H1 (cell line): ENCODE data around the gene WNT9B. TPM values are rescaled to one million over a fixed set of nuclear protein-coding genes. Genes with fewer than 3 reads are reported as not detected.

Source experiments
- CEBPB ChIP-seq: IDR thresholded peaks from 2 replicates; pipeline ENCODE4 v1.6.1; 2012; ENCODE audit warnings: low read depth, low read length
- FOSL1 ChIP-seq: IDR thresholded peaks from 2 replicates; pipeline ENCODE4 v1.6.1; 2011; ENCODE audit warnings: mild to moderate bottlenecking, low read depth, low read length, moderate library complexity; ENCODE audit not compliant: insufficient read depth
- JUND ChIP-seq: IDR thresholded peaks from 2 replicates; pipeline ENCODE4 v1.6.1; 2011; ENCODE audit warnings: mild to moderate bottlenecking, improper control_type of control experiment, low read length
- KDM5A ChIP-seq: fragments of 200-600 bp; IDR thresholded peaks from 2 replicates; pipeline ENCODE4 v1.7.1; 2012; ENCODE audit warnings: mild to moderate bottlenecking, low read length, inconsistent platforms, mixed read lengths
- NRF1 ChIP-seq: IDR thresholded peaks from 2 replicates; pipeline ENCODE4 v1.6.1; 2011; ENCODE audit warnings: mild to moderate bottlenecking, low read depth, low read length, improper control_type of control experiment
- RBBP5 ChIP-seq: IDR thresholded peaks from 2 replicates; pipeline ENCODE4 v1.7.1; 2012; ENCODE audit warnings: low read depth, mild to moderate bottlenecking, inconsistent platforms, low read length, moderate library complexity, borderline replicate concordance
- ZNF274 ChIP-seq: IDR thresholded peaks from 2 replicates; pipeline ENCODE4 v1.7.0; 2012; ENCODE audit warnings: low read length, borderline replicate concordance; ENCODE audit errors: extremely low read depth
- polyA plus RNA-seq, 7 experiments: library from polyadenylated mRNA; depleted of rRNA in 3 of 7; stranded (reverse) in 5 of 7; unstranded in 2 of 7; fragments of >200 nt in 5 of 7; fragments of 200-250 nt in 2 of 7; gene quantifications; 1 replicate in 5 of 7; 2 replicates in 1 of 7; 4 replicates in 1 of 7; pipeline versions ENCODE4 v1.2.1 to v1.2.3, GENCODE V29; 2011 to 2013; ENCODE audit warnings: missing spikeins in 2 of 7, mixed read lengths in 2 of 7
- total RNA-seq: library from RNA; stranded (reverse); fragmentation: NEBNext Ultra II Directional; extraction: Animal tissue kit (Norgen Biotek cat#: 25700); gene quantifications from 2 replicates; pipeline ENCODE4 v1.2.1, GENCODE V29; 2021
- TF ChIP-seq, protein P1 (sequence below): fragments of 300-600 bp; sonication (generic); IDR thresholded peaks from 2 replicates; pipeline ENCODE4 v1.7.1; 2012; ENCODE audit warnings: low read length, moderate library complexity, mild to moderate bottlenecking, inconsistent platforms; ENCODE audit not compliant: insufficient replicate concordance
- TF ChIP-seq, protein P2 (sequence below): IDR thresholded peaks from 2 replicates; pipeline ENCODE4 v1.6.1; 2011; ENCODE audit warnings: low read depth, mild to moderate bottlenecking, low read length; ENCODE audit not compliant: insufficient read depth

WNT9B gene
- total and polyA plus RNA-seq, 2 of the 8 experiments (the other 6 are each of a cell fraction or from before 2014, with no cell fraction given): 0.21 TPM; not detected in 1

DNA sequence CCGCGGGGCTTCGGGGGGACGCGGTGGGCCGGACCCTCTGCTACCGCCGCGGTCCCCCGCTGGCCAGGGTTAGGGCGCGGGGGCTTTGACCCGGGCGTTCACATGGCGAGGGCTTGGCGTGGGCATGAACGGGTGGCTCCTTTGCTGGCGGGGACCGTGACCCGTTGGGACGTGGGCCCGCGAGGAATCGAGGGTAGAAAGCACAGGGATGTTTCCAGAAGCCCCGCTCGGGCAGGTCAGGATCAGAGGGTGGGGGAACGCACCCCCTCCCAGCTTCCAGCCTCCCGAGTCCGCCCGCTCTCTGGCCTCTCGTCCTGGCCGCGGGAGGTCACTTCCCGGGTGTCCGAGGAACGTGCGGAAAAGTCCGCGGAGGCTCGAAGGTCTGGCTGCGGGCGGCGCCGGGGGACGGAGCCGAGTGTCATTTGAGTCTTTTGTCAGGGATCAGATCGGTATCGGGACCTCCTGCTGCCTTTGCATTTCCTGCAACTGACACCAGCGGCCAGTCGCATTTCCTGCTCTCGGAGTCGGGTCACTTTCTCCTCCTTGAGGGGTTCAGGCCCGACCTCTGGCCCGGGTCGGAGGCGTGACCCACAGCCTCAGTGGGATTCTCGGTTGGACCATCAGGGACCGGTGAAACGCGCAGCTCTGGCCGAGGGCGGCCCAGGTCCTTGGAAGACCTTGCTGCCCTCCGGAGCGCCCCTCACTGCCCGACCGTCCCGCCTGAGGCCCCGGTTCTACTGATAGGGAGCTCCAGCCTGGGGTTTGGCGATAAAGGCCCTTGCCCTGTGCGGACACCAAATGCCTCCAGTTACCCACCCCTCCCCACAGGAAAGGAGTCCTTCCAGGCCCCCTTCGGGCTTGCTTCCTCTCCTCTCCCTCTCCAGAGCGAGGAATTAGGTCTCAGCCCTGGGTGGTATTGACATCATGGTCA lies 32.2 kb upstream of the WNT9B start (continued):
- TF ChIP-seq, protein P1, sequence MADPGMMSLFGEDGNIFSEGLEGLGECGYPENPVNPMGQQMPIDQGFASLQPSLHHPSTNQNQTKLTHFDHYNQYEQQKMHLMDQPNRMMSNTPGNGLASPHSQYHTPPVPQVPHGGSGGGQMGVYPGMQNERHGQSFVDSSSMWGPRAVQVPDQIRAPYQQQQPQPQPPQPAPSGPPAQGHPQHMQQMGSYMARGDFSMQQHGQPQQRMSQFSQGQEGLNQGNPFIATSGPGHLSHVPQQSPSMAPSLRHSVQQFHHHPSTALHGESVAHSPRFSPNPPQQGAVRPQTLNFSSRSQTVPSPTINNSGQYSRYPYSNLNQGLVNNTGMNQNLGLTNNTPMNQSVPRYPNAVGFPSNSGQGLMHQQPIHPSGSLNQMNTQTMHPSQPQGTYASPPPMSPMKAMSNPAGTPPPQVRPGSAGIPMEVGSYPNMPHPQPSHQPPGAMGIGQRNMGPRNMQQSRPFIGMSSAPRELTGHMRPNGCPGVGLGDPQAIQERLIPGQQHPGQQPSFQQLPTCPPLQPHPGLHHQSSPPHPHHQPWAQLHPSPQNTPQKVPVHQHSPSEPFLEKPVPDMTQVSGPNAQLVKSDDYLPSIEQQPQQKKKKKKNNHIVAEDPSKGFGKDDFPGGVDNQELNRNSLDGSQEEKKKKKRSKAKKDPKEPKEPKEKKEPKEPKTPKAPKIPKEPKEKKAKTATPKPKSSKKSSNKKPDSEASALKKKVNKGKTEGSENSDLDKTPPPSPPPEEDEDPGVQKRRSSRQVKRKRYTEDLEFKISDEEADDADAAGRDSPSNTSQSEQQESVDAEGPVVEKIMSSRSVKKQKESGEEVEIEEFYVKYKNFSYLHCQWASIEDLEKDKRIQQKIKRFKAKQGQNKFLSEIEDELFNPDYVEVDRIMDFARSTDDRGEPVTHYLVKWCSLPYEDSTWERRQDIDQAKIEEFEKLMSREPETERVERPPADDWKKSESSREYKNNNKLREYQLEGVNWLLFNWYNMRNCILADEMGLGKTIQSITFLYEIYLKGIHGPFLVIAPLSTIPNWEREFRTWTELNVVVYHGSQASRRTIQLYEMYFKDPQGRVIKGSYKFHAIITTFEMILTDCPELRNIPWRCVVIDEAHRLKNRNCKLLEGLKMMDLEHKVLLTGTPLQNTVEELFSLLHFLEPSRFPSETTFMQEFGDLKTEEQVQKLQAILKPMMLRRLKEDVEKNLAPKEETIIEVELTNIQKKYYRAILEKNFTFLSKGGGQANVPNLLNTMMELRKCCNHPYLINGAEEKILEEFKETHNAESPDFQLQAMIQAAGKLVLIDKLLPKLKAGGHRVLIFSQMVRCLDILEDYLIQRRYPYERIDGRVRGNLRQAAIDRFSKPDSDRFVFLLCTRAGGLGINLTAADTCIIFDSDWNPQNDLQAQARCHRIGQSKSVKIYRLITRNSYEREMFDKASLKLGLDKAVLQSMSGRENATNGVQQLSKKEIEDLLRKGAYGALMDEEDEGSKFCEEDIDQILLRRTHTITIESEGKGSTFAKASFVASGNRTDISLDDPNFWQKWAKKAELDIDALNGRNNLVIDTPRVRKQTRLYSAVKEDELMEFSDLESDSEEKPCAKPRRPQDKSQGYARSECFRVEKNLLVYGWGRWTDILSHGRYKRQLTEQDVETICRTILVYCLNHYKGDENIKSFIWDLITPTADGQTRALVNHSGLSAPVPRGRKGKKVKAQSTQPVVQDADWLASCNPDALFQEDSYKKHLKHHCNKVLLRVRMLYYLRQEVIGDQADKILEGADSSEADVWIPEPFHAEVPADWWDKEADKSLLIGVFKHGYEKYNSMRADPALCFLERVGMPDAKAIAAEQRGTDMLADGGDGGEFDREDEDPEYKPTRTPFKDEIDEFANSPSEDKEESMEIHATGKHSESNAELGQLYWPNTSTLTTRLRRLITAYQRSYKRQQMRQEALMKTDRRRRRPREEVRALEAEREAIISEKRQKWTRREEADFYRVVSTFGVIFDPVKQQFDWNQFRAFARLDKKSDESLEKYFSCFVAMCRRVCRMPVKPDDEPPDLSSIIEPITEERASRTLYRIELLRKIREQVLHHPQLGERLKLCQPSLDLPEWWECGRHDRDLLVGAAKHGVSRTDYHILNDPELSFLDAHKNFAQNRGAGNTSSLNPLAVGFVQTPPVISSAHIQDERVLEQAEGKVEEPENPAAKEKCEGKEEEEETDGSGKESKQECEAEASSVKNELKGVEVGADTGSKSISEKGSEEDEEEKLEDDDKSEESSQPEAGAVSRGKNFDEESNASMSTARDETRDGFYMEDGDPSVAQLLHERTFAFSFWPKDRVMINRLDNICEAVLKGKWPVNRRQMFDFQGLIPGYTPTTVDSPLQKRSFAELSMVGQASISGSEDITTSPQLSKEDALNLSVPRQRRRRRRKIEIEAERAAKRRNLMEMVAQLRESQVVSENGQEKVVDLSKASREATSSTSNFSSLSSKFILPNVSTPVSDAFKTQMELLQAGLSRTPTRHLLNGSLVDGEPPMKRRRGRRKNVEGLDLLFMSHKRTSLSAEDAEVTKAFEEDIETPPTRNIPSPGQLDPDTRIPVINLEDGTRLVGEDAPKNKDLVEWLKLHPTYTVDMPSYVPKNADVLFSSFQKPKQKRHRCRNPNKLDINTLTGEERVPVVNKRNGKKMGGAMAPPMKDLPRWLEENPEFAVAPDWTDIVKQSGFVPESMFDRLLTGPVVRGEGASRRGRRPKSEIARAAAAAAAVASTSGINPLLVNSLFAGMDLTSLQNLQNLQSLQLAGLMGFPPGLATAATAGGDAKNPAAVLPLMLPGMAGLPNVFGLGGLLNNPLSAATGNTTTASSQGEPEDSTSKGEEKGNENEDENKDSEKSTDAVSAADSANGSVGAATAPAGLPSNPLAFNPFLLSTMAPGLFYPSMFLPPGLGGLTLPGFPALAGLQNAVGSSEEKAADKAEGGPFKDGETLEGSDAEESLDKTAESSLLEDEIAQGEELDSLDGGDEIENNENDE: no peak
- no peak for TF ChIP-seq RBBP5
- no peak for TF ChIP-seq CEBPB
- TF ChIP-seq, protein P2, sequence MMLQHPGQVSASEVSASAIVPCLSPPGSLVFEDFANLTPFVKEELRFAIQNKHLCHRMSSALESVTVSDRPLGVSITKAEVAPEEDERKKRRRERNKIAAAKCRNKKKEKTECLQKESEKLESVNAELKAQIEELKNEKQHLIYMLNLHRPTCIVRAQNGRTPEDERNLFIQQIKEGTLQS: no peak
- no peak for TF ChIP-seq JUND
- no peak for TF ChIP-seq FOSL1
- TF ChIP-seq ZNF274: no peak
- TF ChIP-seq NRF1: no peak
- TF ChIP-seq KDM5A: no peak
